B cell (primary cell): ENCODE data around the gene KRTAP2-3. TPM values are rescaled to one million over a fixed set of nuclear protein-coding genes. Genes with fewer than 3 reads are reported as not detected.
"Not testable (repeated sequence)": the region's sequence is repeated elsewhere in the genome, so short reads cannot be mapped to it uniquely, and the experiment has no call there.

Source experiments
- ATAC-seq: fragments of 200-7000 bp; cut with Tn5 transposase; one replicate; pipeline ENCODE4 v1.10.0; 2021; ENCODE audit warnings: low read depth, mild to moderate bottlenecking, moderate number of reproducible peaks, moderate library complexity
- CTCF ChIA-PET: fragments of 350-600 bp; sonication (Branson Sonifier 250); formaldehyde crosslinking; loops from one replicate; lab custom pipeline; 2021; ENCODE audit warnings: antibody characterized with exemption, inconsistent platforms; lab: Charles Lee
- POLR2A ChIA-PET: fragments of 350-600 bp; sonication (Branson Sonifier 250); formaldehyde crosslinking; loops from one replicate; lab custom pipeline; 2021; ENCODE audit warnings: antibody characterized with exemption; lab: Charles Lee
- DNase-seq: peaks from one replicate; pipeline ENCODE4 v3.0.0; 2013
- H2AFZ ChIP-seq: 2 replicates; pipeline ENCODE4 v1.6.1; 2012; ENCODE audit warnings: mild to moderate bottlenecking, low read depth, low read length; ENCODE audit not compliant: insufficient read depth, poor library complexity, severe bottlenecking
- H3K27ac ChIP-seq, 2 donors: 1 replicate in 1 of 2; 2 replicates in 1 of 2; pipeline ENCODE4 v1.5.1; 2012 to 2013; ENCODE audit warnings: low read length in 2 of 2, mild to moderate bottlenecking in 2 of 2, moderate library complexity in 1 of 2
- H3K27me3 ChIP-seq, 4 experiments: fragments of 200-600 bp in 1 of 4; sonication (generic) in 1 of 4; replicated peaks in 1 of 4; 1 replicate in 2 of 4; 2 replicates in 2 of 4; pipeline versions ENCODE4 v1.6.1 to v1.7.0; 2013 to 2016; ENCODE audit warnings: low read length in 3 of 4, mild to moderate bottlenecking in 2 of 4, mixed read lengths in 1 of 4, moderate library complexity in 1 of 4; ENCODE audit not compliant: insufficient read depth in 4 of 4, control insufficient read depth in 3 of 4; ENCODE audit errors: control extremely low read depth in 1 of 4
- H3K36me3 ChIP-seq, 2 experiments: replicated peaks in 1 of 2; 1 replicate in 1 of 2; 2 replicates in 1 of 2; pipeline versions ENCODE4 v1.6.1 to v1.7.1; 2013; ENCODE audit warnings: low read length in 1 of 2; ENCODE audit not compliant: insufficient read depth in 2 of 2, control insufficient read depth in 1 of 2; ENCODE audit errors: control extremely low read depth in 1 of 2, extremely low read depth in 1 of 2
- H3K4me1 ChIP-seq, 2 donors: fragments of 200-600 bp in 1 of 2; sonication (generic) in 1 of 2; 1 replicate in 1 of 2; 2 replicates in 1 of 2; pipeline versions ENCODE4 v1.5.1 to v1.6.1; 2013 to 2017; ENCODE audit warnings: low read length in 2 of 2; ENCODE audit not compliant: control insufficient read depth in 2 of 2, insufficient read depth in 2 of 2
- H3K4me2 ChIP-seq: replicated peaks from 2 replicates; pipeline ENCODE3; 2012; ENCODE audit warnings: mild to moderate bottlenecking, low read depth, low read length; ENCODE audit not compliant: poor library complexity, severe bottlenecking
- H3K4me3 ChIP-seq, 5 experiments: fragments of 200-600 bp in 1 of 5; sonication (generic) in 1 of 5; 1 replicate in 3 of 5; 2 replicates in 2 of 5; pipeline versions ENCODE4 v1.5.1 to v1.7.0; 2011 to 2016; ENCODE audit warnings: low read length in 4 of 5, mild to moderate bottlenecking in 4 of 5, low read depth in 2 of 5, control low read depth in 1 of 5, moderate library complexity in 1 of 5; ENCODE audit not compliant: insufficient read depth in 1 of 5; ENCODE audit errors: control extremely low read depth in 1 of 5, extremely low read depth in 1 of 5
- H3K79me2 ChIP-seq: fragments of 200-600 bp; sonication (generic); one replicate; pipeline ENCODE4 v1.6.0; 2016; ENCODE audit warnings: low read length; ENCODE audit not compliant: control insufficient read depth, insufficient read depth
- H3K9ac ChIP-seq: fragments of 200-600 bp; sonication (generic); 2 replicates; pipeline ENCODE4 v1.6.1; 2017; ENCODE audit warnings: mild to moderate bottlenecking, low read length, moderate library complexity
- H3K9me3 ChIP-seq, 3 donors: one replicate each; pipeline versions ENCODE4 v1.6.1 to v1.7.1; 2013; ENCODE audit warnings: low read length in 2 of 3; ENCODE audit not compliant: control insufficient read depth in 2 of 3, insufficient read depth in 1 of 3; ENCODE audit errors: control extremely low read depth in 1 of 3
- H4K20me1 ChIP-seq: 2 replicates; pipeline ENCODE4 v1.6.0; 2012; ENCODE audit warnings: mild to moderate bottlenecking, low read length; ENCODE audit not compliant: insufficient read depth, control insufficient read depth, poor library complexity, severe bottlenecking
- H3K27ac Mint-ChIP-seq: one replicate; pipeline ENCODE4 v1.8.0; 2021; ENCODE audit warnings: mixed read lengths
- H3K27me3 Mint-ChIP-seq: one replicate; pipeline ENCODE4 v1.8.0; 2021; ENCODE audit warnings: mixed read lengths
- H3K4me1 Mint-ChIP-seq: one replicate; pipeline ENCODE4 v1.8.0; 2021; ENCODE audit warnings: mixed read lengths
- H3K4me3 Mint-ChIP-seq: one replicate; pipeline ENCODE4 v1.8.0; 2021; ENCODE audit warnings: mixed read lengths
- H3K9me3 Mint-ChIP-seq: one replicate; pipeline ENCODE4 v1.8.0; 2022; ENCODE audit warnings: mixed read lengths; ENCODE audit not compliant: insufficient read depth
- WGBS: methylation state at CpG from one replicate; pipeline ENCODE4 v1.1.5; 2013; ENCODE audit warnings: missing lambda C conversion rate; ENCODE audit not compliant: insufficient coverage; 5-methylcytosine and 5-hydroxymethylcytosine counted together
- intact Hi-C: fragments of 100-400 bp; cut with micrococcal nuclease; formaldehyde crosslinking; loops from one replicate; pipeline ENCODE4 v1.10.0; 2022
- polyA plus RNA-seq: library from polyadenylated mRNA; depleted of rRNA; stranded (reverse); fragments of >200 nt; gene quantifications from 2 replicates; pipeline ENCODE4 v1.2.3, GENCODE V29; 2012
- total RNA-seq, 2 donors: library from RNA; stranded (reverse); fragments of 120-200 nt in 1 of 2; gene quantifications; 1 replicate in 1 of 2; 2 replicates in 1 of 2; pipeline versions ENCODE4 v1.2.3 to v1.2.4, GENCODE V29; 2013 to 2022

The KRTAP2-3 gene
- total and polyA plus RNA-seq, 2 donors (not counting 1 experiment from before 2014, with no cell fraction given), result not detected

DNA sequence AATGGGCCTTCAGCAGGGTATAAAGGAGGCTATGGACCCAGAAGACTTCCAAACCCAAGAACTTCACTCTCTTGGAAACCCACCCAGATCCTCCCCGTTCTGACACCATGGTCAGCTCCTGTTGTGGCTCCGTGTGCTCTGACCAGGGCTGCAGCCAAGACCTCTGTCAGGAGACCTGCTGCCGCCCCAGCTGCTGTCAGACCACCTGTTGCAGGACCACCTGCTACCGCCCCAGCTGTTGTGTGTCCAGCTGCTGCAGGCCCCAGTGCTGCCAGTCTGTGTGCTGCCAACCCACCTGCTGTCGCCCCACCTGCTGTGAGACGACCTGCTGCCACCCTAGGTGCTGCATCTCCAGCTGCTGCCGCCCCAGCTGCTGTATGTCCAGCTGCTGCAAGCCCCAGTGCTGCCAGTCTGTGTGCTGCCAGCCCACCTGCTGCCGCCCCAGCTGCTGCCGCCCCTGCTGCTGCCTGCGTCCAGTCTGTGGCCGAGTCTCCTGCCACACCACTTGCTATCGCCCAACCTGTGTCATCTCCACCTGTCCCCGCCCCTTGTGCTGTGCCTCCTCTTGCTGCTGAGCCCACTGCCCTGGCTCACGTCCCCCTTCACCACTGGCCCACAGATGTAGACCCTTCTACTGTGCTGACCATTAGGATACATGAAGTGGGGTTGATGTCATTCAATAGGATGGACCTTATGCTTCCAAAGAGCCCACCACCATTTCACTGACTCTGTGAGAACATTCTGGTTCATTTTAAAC, 24.4 kb upstream of the KRTAP2-3 start, which contains the start of gene KRTAP4-7:
Gene KRTAP4-7, plus strand, starts transcription at position 51 of the 757 bp plus-strand sequence. Its CDS starts 57 bp downstream, at position 108.
- H4K20me1 ChIP-seq, H3K9me3 ChIP-seq, H3K4me3 Mint-ChIP-seq, H3K27ac Mint-ChIP-seq, H3K4me1 Mint-ChIP-seq, POLR2A ChIA-PET, DNase-seq, H3K27ac ChIP-seq, ATAC-seq, intact Hi-C loops, H3K27me3 ChIP-seq, H3K4me3 ChIP-seq, H3K36me3 ChIP-seq, H3K4me2 ChIP-seq, H3K4me1 ChIP-seq, H3K9ac ChIP-seq, H3K9me3 Mint-ChIP-seq, H3K79me2 ChIP-seq, H2AFZ ChIP-seq, CTCF ChIA-PET: not testable (repeated sequence)
- H3K27me3 Mint-ChIP-seq, result peaks cover 24% of the 10 kb centered on the region
- WGBS, result 86% methylated on average over 11 of the region's 14 CpGs

DNA sequence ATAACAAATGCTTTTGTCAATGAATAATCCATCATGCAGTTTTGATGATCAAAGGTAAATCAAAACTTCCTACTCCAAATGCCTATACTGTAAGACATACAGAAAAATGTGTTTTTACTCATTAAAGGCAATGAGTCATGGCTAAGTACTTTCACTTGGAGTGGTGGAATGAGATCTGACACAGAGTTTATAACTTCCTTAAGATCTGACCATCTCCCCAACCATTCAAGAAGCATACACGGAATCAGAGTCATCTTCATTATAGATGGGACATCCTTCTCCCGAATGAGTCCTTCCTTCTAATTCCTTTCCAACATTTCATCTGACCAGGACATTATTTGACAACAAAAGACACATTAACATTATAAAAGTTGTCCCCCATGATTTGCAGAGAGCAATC, 23.5 kb upstream of the KRTAP2-3 start:
- H3K36me3 ChIP-seq, CTCF ChIA-PET, POLR2A ChIA-PET, H3K27ac Mint-ChIP-seq, H3K9me3 Mint-ChIP-seq, H3K27ac ChIP-seq, H3K4me3 Mint-ChIP-seq, H3K27me3 ChIP-seq, H2AFZ ChIP-seq, ATAC-seq, H3K4me1 Mint-ChIP-seq, H3K9ac ChIP-seq, H3K4me1 ChIP-seq, H3K9me3 ChIP-seq, DNase-seq, H3K4me3 ChIP-seq, H3K4me2 ChIP-seq, intact Hi-C loops, H3K79me2 ChIP-seq, H4K20me1 ChIP-seq: not testable (repeated sequence)
- peaks cover 24% of the 10 kb centered on the region for H3K27me3 Mint-ChIP-seq
- no CpG with 5 or more reads among the region's 2 CpGs for WGBS
